Renal pelvis (tissue), 4 donors: ENCODE data around the gene KLHL7. TPM values are rescaled to one million over a fixed set of nuclear protein-coding genes. Genes with fewer than 3 reads are reported as not detected.
"Not testable (repeated sequence)": the region's sequence is repeated elsewhere in the genome, so short reads cannot be mapped to it uniquely, and the experiment has no call there.

ENCODE experiments used
- DNase-seq: peaks from one replicate; pipeline ENCODE4 v3.0.0-alpha.2; 2013
- polyA plus RNA-seq, 3 donors: library from polyadenylated mRNA; unstranded; fragments of 120-200 nt; gene quantifications; one replicate each; pipeline ENCODE4 v1.2.1, GENCODE V29; 2013; ENCODE audit not compliant: insufficient read length in 3 of 3

Gene KLHL7
- polyA plus RNA-seq, 3 donors, result 41.4 to 47.6 (median 45.9) TPM

DNA sequence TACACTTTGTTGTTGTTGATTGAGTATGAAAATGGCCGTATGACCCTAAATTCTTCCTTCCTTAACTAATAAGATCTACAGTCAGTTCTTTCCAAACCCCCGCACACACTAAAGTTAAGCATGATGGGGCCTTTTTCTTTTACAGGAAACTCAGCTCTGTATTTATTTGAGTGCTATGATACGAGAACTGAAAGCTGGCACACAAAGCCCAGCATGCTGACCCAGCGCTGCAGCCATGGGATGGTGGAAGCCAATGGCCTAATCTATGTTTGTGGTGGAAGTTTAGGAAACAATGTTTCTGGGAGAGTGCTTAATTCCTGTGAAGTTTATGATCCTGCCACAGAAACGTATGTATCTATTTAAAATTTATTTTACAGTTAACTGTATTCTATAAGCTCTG is 62.1 kb downstream of the KLHL7 start:
- DNase-seq, result no peak

DNA sequence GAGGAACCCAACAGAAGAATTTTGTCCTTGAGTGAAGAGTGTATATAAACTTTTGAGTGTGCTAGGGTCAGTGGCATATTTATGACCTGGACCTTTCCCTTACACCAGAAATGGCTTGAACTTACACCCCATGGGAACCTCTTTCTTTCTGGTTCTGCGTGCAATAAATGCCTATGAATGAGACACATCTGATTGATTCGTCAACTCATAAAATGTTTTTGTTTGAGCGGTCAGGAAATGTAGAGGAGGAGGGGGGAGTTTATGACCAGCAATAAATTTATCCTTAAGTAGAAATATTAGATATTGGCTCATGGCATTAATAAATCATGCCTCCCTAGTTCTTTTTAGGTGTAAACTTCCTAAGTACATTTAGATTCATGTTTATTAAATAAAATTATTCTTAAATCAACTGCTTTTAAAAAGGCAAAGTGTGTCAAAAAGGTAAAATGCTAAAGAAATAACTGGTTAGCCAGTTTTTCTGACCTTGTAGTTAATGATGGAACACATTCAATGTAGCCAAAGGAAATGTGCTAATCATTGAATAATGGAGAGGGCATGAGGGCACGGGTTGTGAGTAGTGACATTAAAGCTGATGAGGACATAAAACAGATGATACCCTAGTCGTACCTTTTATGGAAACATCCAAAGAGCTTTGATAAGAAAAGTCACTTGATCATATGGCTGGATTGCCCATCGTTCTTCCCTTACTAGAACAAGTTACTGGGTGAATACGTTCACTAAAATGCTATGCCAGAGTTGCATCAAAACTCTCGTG is 62.7 kb downstream of the KLHL7 start:
- no peak for DNase-seq

DNA sequence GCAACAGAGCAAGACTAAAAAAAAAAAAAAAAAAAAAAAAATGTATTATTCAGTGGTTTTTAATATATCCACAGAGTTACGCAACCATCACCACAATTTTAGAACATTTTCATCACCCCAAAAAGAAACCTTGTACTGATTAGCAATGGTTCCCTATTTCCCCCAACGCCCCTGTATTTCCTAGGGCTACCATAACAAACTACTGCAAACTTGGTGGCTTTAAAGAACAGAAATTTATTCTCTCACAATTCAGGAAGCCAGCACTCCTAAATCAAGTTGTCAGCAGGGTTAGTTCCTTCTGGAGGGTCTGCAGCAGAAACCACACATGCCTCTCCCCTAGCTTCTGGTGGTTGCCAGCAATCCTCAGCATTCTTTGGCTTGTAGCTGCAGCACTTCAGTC is 70.4 kb downstream of the KLHL7 start:
- DNase-seq, result no peak

DNA sequence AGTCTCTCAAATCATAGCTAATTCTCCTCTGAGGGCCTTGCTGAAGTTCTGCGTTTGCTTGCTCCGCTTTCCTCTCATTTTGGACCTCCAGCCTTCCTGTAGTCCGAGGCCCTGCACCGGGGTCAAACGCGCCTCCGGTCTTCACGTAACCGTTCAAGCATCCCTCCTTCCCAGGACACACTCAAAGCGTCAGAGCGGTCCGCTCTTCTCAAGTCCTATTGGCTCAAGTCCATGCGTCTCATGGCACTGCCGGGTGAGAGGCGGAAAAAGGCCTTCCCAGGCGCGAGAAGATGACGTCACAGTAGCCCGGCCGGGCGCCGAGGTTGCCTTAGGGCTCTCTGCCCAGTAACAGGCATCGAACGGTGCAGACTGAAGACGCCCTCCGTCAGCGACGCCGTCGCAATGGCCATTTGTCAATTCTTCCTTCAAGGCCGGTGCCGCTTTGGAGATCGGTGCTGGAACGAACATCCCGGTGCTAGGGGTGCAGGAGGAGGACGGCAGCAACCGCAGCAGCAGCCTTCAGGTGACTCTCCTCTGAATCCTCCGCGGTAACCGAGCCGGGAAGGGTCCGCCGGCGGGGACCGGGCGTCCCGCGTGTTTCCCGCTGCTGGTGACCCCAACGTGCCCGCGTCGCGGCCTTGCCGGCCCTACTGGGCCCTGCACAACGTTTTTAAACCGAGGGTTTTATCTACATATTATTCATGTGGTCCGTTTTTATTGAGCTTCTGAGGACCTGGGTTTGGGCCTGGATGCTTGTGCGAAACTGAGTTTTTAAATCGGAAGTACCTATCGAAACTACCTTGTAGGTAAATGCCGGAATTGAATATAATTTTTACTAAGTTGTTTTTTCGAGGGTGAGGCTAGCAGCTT is 76.3 kb downstream of the KLHL7 start, which contains the start of gene NUP42:
NUP42 (plus strand) TSS at position 365 of the 870 bp plus-strand sequence; CDS start at position 403, 38 bp downstream.
- DNase-seq, result peak; percentile 99

DNA sequence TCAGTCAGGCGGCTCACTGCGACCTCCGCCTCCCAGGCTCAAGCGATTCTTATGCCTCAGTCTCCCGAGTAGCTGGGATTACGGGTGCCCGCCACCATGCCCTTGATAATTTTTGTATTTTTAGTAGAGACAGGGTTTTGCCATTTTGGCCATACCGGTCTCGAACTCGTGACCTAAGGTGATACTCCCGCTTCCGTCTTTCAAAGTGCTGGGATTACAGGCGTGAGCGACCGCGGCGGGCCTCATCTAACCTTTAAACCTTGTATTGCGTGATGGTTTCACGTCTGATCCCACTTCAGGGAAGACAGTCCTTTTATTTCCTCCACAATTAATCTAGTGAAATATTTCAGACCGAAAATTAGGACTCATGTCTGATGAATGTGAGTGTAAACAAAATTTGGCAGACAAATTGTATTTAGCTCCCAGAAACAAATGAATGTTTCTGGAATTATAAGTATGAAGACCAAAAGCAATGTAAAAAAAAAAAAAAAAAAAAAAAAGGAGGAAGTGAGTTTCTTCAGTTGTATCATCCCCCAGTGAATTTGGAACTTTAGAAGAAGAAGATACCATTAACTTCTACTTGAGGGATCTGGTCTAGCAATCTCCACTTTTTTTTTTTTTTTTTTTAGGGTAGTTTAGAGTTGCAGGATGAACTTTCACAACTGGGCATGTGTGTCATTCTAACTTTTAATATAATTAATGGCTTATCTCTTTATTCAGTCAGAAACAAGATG is 77.9 kb downstream of the KLHL7 start:
- DNase-seq, result no peak

DNA sequence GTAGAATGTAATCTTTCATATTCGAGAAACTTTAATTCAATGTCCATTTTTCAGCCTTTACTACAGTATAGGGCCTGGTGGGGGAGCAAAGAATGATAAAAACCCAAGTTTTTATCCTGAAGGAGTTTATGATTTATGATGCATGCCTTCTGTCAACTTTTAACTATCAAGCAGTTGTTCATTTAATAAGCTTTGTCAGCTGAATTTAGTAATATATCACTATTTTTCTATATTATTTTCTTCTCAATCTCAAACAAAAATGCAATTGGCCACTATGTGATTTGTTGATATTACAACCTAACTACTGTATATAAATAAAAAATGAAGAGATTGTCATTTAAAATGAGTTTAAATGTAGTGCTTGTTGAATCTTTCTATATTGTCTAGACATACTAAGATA is 78.7 kb downstream of the KLHL7 start:
- no peak for DNase-seq

DNA sequence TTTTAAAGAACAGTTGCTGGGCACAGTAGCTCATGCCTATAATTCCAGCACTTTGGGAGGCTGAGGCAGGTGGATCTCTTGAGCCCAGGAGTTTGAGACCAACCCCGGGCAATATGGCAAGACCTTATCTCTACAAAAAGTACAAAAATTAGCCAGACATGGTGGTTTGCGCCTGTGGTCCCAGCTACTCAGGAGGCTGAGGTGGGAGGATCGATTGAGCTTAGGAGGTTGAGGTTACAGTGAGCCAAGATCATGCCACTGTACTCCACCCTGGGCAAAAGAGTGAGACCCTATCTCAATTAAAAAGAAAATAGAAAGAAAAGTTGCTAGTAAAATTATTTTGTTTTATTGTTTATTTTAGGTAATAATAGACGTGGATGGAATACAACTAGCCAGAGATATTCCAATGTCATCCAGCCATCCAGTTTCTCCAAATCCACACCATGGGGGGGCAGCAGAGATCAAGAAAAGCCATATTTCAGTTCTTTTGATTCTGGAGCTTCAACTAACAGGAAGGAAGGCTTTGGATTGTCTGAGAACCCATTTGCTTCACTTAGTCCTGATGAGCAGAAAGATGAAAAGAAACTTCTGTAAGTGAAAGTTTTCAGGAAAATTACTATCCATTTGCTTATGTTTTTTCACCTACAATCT is 79.2 kb downstream of the KLHL7 start:
- DNase-seq, result no peak

DNA sequence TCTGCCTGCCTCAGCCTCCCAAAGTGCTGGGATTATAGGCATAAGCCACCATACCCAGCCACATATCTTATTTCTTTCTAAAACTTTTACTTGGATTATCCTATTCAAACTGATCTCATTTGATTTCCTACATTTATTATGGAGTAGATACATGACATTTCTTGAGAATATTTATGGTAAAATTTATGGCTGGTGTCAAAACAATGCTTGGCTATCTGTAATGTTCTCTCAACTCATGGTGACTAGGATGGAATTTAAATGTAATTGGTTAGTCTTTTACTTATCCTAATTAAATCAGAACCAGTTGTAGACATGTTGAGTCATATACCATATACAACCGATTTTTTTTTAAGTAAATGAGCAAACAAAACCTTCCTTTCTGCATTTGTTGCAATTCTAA is 80.4 kb downstream of the KLHL7 start:
- DNase-seq, result no peak

DNA sequence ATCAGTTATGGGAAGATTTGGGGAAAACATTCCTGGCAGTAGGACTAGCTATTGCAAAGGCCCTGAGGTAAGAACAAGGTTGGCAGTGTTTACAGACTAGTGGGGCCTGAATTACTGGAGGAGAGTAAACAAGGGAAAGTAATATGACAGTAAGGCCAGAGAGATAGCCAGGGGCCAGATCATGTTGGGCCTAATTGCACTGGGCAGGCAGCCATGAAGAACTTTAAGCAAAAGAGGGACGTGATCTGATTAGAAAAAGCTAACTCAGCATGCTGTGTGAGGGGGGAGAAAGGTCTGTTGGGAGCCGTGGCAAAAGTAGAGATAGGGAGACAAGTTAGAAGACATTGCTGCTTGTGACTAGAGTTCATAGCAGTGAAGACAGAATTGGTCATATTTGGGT is 85.4 kb downstream of the KLHL7 start:
- no peak for DNase-seq

DNA sequence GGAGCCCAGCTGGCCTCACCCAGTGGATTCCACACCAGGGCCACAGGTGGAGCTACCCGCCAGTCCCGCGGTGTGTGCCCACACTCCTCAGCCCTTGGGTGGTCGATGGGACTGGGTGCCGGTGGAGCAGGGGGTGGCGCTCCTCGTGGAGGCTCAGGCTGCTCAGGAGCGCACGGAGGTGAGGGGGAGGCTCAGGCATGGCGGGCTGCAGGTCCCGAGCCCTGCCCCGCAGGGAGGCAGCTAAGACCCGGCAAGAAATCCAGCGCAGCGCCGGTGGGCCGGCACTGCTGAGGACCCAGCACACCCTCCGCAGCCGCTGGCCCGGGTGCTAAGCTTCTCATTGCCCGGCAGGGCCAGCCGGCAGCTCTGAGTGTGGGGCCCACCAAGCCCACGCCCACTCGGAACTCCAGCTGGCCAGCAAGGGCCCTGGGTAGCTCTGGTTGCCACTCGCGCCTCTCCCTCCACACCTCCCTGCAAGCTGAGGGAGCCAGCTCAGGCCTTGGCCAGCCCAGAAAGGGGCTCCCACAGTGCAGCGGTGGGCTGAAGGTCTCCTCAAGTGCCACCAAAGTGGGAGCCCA is 88.2 kb downstream of the KLHL7 start:
- DNase-seq, result not testable (repeated sequence)

DNA sequence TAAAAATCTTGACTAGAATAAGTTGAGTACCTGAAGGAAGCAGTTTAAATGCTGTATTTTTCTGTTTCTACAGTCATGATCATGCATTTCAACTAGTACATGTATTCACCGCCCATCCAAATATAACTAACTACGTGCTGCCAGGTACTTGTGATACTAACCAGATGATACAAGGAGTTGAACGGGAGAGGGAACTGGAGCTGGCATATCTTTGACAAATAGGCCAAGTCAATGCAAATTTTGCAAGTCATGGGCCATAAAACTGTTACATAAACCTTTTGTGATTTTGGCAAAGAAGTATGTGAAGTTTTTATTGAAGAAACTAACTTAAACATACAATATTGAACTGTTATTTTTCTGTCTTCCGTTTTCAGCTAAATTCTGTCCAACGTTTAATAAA is 90.7 kb downstream of the KLHL7 start:
- no peak for DNase-seq

DNA sequence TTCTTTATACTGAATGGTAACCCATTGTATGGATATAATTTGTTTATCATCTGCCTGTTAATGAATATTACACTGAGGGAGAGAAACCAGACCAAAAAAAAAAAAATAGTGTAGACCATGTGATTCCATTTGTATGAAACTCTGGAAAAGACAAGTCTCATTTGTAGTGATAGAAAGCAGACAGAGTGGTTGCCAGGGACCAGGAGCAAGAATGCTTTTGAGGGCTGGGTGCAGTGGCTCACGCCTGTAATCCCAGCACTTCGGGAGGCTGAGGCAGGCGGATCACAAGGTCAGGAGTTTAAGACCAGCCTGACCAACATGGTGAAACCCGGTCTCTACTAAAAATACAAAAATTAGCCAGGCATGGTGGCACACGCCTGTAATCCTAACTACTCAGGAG is 92.2 kb downstream of the KLHL7 start:
- not testable (repeated sequence) for DNase-seq

DNA sequence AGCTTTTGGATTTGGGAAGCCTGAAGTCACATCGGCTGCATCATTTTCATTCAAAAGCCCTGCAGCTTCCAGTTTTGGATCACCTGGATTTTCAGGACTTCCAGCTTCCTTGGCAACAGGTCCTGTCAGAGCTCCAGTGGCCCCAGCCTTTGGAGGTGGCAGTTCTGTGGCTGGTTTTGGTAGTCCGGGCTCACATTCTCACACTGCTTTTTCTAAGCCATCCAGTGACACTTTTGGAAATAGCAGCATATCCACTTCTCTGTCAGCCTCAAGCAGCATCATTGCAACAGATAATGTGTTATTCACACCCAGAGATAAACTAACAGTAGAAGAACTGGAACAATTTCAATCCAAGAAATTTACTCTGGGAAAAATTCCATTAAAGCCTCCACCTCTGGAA is 94.7 kb downstream of the KLHL7 start:
- DNase-seq, result no peak

DNA sequence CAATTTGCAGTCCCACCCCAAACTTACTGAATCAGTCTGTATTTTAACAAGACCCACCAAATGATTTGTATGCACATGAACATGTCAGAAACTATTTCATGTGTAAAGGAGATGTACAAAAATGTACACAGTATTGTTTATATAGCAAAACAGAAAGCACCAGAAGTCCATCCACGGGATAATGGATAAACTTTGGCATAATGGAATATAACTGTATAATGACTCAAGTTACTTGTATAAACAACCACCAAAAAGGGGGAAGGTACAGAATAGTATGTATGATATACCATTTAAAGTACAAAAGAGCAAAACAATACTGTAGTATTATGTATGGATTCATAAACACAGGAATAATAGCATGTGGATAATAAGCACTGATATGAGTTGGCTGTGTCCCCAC is 98.7 kb downstream of the KLHL7 start:
- no peak for DNase-seq

DNA sequence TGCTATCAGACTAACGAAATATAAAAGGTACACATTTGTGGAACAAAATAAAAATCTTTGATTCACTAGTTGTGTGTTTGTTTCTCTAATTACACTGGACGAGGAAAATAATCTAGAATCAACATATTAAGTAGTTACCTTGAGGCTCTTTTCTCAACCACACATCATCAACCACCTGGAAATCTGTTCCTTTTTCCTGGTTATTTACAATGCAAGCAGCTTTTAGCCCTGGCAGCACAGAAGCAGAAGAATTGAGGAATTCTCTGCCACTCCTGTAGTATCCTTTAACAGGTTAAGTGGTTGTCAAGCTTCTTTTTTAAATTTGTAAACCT is 100.0 kb downstream of the KLHL7 start:
- DNase-seq, result no peak

DNA sequence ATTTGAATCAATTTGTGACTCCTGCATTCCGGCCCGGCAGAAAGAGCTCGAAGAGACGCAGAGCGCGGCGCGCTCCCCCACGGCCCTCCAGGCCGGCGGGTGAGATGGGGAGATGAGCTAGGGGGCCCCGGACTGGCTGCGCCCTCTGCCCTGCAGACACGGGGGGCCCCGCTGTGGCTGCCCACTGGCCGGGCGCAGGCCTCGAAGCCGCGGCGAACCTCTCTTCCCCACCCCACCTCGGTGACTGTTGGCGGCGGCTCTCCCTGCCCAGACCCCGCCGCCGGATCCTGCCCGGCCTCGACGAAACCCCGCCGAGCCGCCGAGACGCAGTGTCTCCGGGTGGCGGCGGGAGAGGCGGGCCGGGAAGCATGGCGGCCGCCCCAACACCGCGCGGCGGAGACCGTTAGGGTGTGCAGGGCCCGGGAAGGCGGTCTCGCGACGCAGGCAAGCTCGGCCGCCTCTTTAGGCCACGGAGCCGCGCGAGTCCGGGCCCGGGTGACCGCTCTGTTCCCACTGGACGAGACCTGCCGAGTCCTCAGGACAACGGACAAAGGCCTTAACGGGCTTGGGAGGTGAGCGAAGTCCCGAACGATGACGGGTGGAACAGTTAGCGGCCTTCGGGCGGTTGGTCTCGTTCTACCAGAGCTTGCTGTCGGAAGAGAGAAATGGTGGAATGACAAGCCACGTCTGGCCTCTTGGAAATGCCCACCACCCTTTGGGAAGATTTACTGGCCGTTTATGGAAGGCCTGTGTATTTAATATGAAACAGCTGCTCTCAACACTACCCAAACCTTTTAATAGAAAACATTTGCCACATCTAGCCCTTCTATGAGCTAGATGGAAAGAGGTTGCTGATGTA is 100.6 kb downstream of the KLHL7 start:
- DNase-seq, result peak; percentile 43

DNA sequence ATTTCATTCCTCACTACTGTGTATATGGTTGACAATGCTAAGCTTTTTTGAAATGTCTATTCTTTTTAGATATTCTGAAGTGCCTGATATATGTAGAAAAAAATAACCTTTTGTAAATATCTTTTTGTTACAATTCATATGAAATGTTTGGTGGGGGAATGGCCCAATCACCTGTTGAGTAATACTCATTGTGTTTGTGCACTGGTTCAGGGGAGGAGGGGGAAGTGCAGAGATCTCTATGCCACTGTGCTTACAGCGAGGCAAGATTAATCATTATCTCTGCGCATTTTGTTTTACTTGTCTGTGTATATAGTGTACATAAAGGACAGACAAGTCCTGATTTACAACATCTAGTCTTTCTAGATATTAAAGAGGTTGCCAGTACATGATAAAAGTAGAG is 101.4 kb downstream of the KLHL7 start:
- DNase-seq, result no peak

DNA sequence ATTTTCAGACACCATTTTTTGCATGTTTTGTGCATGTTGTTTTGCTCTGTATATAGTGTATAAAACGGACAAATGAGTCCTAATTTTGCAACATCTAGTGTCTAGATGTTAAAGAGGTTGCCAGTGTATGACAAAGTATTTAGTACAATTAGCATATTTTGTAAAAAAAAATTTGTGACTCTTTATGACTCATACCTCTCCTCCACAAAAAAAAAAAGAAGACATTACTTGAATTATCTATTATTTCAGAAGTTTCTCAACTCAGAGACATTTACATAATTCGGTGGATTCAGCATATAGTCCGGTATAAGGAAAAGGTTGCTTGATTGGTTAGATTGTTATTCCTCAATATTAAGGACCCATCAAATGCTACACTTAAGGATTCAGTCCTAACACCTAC is 102.3 kb downstream of the KLHL7 start:
- DNase-seq, result no peak

DNA sequence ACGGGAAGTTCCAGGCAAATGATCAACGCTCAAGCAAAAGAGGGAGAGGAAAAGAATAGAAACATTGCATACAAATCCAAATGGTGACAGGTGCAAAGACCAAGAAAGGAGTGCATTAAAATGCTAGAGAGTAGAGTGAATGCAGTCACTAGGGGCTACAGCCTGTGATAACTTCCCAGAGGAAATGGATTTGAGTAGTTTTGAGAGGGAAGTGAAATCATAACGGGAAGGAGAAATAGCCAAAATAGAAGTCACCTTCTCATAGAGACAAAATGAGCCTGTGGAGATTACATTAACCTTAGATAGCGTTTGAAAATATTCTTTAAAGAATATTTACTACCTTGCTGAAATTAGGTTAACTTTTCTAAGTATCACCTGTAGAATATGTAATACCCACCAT is 102.7 kb downstream of the KLHL7 start:
- DNase-seq, result no peak

DNA sequence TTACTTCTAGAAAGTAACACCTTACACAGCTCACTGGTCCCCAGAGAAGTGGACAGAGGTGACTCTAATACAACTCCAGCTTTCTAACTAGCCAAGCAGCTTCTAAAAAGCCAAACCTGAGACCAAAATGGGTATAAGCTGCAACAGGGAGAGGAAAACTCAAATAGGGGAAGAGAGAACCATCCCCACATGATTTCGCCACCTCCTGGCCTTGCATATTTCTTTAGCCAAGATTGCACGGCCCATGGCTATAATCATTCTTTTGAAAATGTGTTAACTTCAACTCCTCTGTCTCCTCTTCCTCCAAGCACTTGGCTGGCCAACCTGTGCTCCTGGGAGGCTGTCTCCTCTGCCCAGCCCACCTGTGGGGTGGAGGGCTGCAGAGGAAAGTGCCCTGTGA is 104.9 kb downstream of the KLHL7 start:
- no peak for DNase-seq

DNA sequence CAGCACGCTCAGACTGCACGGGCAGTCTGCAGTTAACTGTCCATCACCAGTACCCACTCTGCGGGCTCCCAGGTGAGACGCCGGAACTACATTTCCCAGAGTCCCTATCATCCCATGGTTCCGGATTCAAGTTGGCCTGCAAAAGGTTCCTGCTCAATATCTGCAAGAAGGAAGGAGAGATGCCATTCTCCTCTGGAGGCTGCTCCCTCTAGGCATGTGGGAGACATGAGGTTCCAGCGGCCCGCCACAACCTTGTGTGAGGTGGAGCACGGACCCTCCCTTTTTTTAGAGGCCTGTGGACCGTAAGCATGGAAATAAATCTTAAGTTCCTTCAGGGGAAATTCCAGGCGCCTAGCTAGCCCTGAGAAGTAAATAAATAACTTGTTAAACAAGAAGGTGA is 106.0 kb downstream of the KLHL7 start:
- DNase-seq, result peak; percentile 77
